SK-N-SH treated with all-trans-retinoic acid at 6 μM for 48 hours (cell line): ENCODE results near the gene HOXB1.

Experiments
- ATAC-seq: fragments of 200-7000 bp; cut with Tn5 transposase; 3 replicates; pipeline ENCODE4 v1.9.1; 2020; ENCODE audit warnings: mild to moderate bottlenecking, moderate library complexity
- ARNTL ChIP-seq: fragments of 450-650 bp; formaldehyde crosslinking; IDR thresholded peaks from 2 replicates; pipeline ENCODE4 v1.5.0; 2020; ENCODE audit warnings: low read depth, mild to moderate bottlenecking, moderate library complexity, borderline replicate concordance
- BACH2 ChIP-seq: fragments of 250-450 bp; sonication (Bioruptor Pico); IDR thresholded peaks from 2 replicates; pipeline ENCODE4 v1.9.0; 2021; ENCODE audit warnings: mild to moderate bottlenecking, borderline replicate concordance
- ESRRG ChIP-seq: fragments of 250-450 bp; sonication (Bioruptor Pico); IDR thresholded peaks from 2 replicates; pipeline ENCODE4 v1.6.1; 2021; ENCODE audit warnings: mild to moderate bottlenecking
- GLIS3 ChIP-seq: fragments of 250-450 bp; sonication (Bioruptor Pico); IDR thresholded peaks from 2 replicates; pipeline ENCODE4 v1.5.0; 2020; ENCODE audit warnings: mild to moderate bottlenecking, moderate library complexity
- ISL1 ChIP-seq: fragments of 250-450 bp; sonication (Bioruptor Pico); IDR thresholded peaks from 2 replicates; pipeline ENCODE4 v2.1.2; 2022; ENCODE audit warnings: mild to moderate bottlenecking, moderate library complexity
- OSR1 ChIP-seq: fragments of 250-450 bp; sonication (Bioruptor Pico); IDR thresholded peaks from 2 replicates; pipeline ENCODE4 v1.8.0; 2022; ENCODE audit warnings: moderate library complexity, mild to moderate bottlenecking, inconsistent platforms
- RARB ChIP-seq: fragments of 250-450 bp; sonication (Bioruptor Pico); IDR thresholded peaks from 2 replicates; pipeline ENCODE4 v1.8.0; 2021; ENCODE audit warnings: mild to moderate bottlenecking, moderate library complexity
- SNAI2 ChIP-seq: fragments of 250-450 bp; sonication (Bioruptor Pico); IDR thresholded peaks from 2 replicates; pipeline ENCODE4 v1.5.0; 2020; ENCODE audit warnings: mild to moderate bottlenecking, moderate library complexity
- TCF4 ChIP-seq: fragments of 250-450 bp; sonication (Bioruptor Pico); IDR thresholded peaks from 2 replicates; pipeline ENCODE4 v1.8.0; 2021; ENCODE audit warnings: mild to moderate bottlenecking, moderate library complexity, borderline replicate concordance
- TOX ChIP-seq: fragments of 250-450 bp; sonication (Bioruptor Pico); IDR thresholded peaks from 2 replicates; pipeline ENCODE4 v1.8.0; 2021; ENCODE audit warnings: mild to moderate bottlenecking, moderate library complexity, borderline replicate concordance
- ZFP3 ChIP-seq: fragments of 250-450 bp; sonication (Bioruptor Pico); IDR thresholded peaks from 2 replicates; pipeline ENCODE4 v1.5.0; 2020; ENCODE audit warnings: mild to moderate bottlenecking, moderate library complexity
- ZFP30 ChIP-seq: fragments of 450-650 bp; formaldehyde crosslinking; IDR thresholded peaks from 2 replicates; pipeline ENCODE4 v1.5.0; 2022; ENCODE audit warnings: mild to moderate bottlenecking, moderate library complexity
- ZNF565 ChIP-seq: fragments of 450-650 bp; formaldehyde crosslinking; conservative IDR thresholded peaks from 2 replicates; pipeline ENCODE4 v1.5.0; 2020; ENCODE audit warnings: low read depth, mild to moderate bottlenecking, moderate library complexity
- ZNF70 ChIP-seq: fragments of 450-650 bp; formaldehyde crosslinking; IDR thresholded peaks from 2 replicates; pipeline ENCODE4 v1.5.0; 2020; ENCODE audit warnings: mild to moderate bottlenecking, moderate library complexity
- ZNF8 ChIP-seq: fragments of 450-650 bp; formaldehyde crosslinking; IDR thresholded peaks from 2 replicates; pipeline ENCODE4 v1.5.0; 2020; ENCODE audit warnings: mild to moderate bottlenecking, moderate library complexity
- TF ChIP-seq, protein P1 (sequence below): fragments of 250-450 bp; sonication (Bioruptor Pico); IDR thresholded peaks from 2 replicates; pipeline ENCODE4 v1.8.0; 2020; ENCODE audit warnings: mild to moderate bottlenecking, moderate library complexity, borderline replicate concordance
- TF ChIP-seq, protein P2 (sequence below): fragments of 250-450 bp; sonication (Bioruptor Pico); IDR thresholded peaks from 2 replicates; pipeline ENCODE4 v1.5.0; 2020; ENCODE audit warnings: mild to moderate bottlenecking, moderate library complexity
- TF ChIP-seq, protein P3 (sequence below): fragments of 250-450 bp; sonication (Bioruptor Pico); IDR thresholded peaks from 2 replicates; pipeline ENCODE4 v1.8.0; 2021; ENCODE audit warnings: low read depth, mild to moderate bottlenecking, moderate library complexity, borderline replicate concordance
- TF ChIP-seq, protein P4 (sequence below): fragments of 250-450 bp; sonication (Bioruptor Pico); IDR thresholded peaks from 2 replicates; pipeline ENCODE4 v1.5.1; 2020; ENCODE audit warnings: low read depth, mild to moderate bottlenecking, moderate library complexity

The HOXB1 gene

DNA sequence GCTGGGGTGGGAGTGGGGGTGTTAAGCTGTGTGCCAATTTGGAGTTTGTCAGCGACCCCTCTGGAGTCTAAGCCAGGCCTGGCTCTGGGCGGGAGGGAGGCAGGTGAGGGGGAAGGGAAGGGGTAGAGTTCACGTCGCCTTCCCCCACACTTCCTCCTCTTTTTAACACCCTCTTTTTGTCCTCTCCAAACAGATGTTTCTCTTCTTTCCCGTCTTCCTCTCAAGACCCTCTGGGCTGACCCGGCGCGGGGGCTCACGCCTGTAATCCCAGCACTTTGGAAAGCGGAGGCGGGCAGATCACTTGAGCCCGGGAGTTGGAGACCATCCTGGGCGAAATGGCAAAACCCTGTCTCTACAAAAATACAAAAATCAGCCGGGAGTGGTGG lies 3.3 kb downstream of the HOXB1 start:
- TF ChIP-seq ESRRG (CRISPR knock-in tag), result no peak
- no peak for TF ChIP-seq TOX (CRISPR knock-in tag)
- no peak for TF ChIP-seq ZNF8
- TF ChIP-seq, protein P1, sequence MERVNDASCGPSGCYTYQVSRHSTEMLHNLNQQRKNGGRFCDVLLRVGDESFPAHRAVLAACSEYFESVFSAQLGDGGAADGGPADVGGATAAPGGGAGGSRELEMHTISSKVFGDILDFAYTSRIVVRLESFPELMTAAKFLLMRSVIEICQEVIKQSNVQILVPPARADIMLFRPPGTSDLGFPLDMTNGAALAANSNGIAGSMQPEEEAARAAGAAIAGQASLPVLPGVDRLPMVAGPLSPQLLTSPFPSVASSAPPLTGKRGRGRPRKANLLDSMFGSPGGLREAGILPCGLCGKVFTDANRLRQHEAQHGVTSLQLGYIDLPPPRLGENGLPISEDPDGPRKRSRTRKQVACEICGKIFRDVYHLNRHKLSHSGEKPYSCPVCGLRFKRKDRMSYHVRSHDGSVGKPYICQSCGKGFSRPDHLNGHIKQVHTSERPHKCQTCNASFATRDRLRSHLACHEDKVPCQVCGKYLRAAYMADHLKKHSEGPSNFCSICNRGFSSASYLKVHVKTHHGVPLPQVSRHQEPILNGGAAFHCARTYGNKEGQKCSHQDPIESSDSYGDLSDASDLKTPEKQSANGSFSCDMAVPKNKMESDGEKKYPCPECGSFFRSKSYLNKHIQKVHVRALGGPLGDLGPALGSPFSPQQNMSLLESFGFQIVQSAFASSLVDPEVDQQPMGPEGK, result no peak
- TF ChIP-seq, protein P2, sequence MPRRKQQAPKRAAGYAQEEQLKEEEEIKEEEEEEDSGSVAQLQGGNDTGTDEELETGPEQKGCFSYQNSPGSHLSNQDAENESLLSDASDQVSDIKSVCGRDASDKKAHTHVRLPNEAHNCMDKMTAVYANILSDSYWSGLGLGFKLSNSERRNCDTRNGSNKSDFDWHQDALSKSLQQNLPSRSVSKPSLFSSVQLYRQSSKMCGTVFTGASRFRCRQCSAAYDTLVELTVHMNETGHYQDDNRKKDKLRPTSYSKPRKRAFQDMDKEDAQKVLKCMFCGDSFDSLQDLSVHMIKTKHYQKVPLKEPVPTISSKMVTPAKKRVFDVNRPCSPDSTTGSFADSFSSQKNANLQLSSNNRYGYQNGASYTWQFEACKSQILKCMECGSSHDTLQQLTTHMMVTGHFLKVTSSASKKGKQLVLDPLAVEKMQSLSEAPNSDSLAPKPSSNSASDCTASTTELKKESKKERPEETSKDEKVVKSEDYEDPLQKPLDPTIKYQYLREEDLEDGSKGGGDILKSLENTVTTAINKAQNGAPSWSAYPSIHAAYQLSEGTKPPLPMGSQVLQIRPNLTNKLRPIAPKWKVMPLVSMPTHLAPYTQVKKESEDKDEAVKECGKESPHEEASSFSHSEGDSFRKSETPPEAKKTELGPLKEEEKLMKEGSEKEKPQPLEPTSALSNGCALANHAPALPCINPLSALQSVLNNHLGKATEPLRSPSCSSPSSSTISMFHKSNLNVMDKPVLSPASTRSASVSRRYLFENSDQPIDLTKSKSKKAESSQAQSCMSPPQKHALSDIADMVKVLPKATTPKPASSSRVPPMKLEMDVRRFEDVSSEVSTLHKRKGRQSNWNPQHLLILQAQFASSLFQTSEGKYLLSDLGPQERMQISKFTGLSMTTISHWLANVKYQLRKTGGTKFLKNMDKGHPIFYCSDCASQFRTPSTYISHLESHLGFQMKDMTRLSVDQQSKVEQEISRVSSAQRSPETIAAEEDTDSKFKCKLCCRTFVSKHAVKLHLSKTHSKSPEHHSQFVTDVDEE (CRISPR knock-in tag), result no peak
- TF ChIP-seq ARNTL (CRISPR knock-in tag), result no peak
- TF ChIP-seq SNAI2 (CRISPR knock-in tag), result no peak
- TF ChIP-seq, protein P3, sequence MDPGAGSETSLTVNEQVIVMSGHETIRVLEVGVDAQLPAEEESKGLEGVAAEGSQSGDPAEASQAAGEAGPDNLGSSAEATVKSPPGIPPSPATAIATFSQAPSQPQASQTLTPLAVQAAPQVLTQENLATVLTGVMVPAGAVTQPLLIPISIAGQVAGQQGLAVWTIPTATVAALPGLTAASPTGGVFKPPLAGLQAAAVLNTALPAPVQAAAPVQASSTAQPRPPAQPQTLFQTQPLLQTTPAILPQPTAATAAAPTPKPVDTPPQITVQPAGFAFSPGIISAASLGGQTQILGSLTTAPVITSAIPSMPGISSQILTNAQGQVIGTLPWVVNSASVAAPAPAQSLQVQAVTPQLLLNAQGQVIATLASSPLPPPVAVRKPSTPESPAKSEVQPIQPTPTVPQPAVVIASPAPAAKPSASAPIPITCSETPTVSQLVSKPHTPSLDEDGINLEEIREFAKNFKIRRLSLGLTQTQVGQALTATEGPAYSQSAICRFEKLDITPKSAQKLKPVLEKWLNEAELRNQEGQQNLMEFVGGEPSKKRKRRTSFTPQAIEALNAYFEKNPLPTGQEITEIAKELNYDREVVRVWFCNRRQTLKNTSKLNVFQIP, result no peak
- TF ChIP-seq, protein P4, sequence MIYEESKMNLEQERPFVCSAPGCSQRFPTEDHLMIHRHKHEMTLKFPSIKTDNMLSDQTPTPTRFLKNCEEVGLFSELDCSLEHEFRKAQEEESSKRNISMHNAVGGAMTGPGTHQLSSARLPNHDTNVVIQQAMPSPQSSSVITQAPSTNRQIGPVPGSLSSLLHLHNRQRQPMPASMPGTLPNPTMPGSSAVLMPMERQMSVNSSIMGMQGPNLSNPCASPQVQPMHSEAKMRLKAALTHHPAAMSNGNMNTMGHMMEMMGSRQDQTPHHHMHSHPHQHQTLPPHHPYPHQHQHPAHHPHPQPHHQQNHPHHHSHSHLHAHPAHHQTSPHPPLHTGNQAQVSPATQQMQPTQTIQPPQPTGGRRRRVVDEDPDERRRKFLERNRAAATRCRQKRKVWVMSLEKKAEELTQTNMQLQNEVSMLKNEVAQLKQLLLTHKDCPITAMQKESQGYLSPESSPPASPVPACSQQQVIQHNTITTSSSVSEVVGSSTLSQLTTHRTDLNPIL (CRISPR knock-in tag), result no peak

DNA sequence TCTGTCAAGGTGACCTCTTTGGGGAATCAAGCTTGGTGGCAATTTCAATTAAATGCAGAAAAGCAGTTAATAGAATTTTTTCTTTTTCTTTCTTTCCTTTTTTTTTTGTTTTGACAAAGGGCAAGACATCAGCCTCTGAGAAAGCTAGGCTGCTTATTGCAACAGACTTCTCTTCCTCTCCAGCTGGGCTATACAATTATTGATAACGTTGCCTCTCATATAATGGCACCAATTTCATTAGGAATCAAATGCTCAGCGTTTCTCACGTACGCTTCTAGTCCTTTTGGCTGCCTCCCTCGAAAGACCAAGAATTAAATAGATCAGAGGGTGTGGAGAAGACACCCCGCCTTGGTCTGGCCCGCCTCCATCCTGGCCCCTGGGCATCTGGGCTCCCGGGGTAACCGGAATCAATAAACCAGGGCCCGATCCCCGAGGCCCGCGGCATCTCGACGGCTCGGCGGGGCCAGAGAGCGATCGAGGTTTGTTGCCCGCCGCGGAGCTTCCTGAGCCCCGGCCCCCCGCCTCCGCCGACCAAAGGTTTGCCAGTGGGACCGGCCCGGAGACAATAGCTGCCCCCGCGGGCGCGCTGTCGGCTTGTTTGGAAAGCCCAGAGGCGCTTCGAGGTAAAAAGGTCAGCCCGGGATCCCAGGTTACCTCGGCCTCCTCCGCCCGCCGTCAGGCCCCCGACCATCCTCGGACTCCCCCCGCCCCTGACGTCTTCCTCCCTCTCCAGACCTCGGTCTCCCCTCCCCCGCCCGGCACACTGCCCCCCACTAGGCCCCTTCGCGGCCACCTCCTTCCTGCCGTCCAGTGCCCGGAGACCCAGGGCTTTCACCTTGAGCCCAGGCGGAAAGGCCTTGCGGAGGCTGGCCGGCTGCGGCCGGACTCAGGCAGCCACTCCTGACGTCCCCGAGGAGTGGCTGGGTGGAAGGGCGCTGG lies 3.9 kb downstream of the HOXB1 start:
- TF ChIP-seq BACH2 (CRISPR knock-in tag), result no peak
- no peak for TF ChIP-seq ZFP3 (CRISPR knock-in tag)
- no peak for TF ChIP-seq ZFP30 (CRISPR knock-in tag)
- no peak for TF ChIP-seq ZNF565 (CRISPR knock-in tag)
- TF ChIP-seq TOX (CRISPR knock-in tag), result no peak
- no peak for ATAC-seq

More for the DNA sequence above, 3.3 kb downstream of the HOXB1 start:
- ATAC-seq, result no peak

DNA sequence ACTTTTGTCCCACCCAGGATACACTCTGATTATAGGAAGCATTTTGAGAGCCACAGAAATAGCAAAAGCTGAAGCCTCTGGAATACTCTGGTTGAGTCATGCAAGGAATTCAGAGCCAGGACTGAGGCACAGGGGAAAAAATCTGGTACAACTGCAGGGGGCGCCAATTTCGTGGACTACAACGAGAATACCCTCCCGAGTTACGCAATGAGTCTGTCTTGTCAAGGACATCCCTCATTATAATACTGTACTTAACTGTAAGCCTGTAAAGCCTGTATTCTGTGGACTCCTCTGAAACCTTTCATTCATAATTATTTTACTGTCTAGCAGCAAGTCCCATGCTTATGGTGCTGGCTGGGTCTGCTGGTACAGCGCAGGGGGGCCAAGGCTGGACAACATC lies 7.8 kb downstream of the HOXB1 start:
- TF ChIP-seq TCF4 (CRISPR knock-in tag), result no peak
- TF ChIP-seq ISL1 (CRISPR knock-in tag), result no peak
- ATAC-seq, result no peak

DNA sequence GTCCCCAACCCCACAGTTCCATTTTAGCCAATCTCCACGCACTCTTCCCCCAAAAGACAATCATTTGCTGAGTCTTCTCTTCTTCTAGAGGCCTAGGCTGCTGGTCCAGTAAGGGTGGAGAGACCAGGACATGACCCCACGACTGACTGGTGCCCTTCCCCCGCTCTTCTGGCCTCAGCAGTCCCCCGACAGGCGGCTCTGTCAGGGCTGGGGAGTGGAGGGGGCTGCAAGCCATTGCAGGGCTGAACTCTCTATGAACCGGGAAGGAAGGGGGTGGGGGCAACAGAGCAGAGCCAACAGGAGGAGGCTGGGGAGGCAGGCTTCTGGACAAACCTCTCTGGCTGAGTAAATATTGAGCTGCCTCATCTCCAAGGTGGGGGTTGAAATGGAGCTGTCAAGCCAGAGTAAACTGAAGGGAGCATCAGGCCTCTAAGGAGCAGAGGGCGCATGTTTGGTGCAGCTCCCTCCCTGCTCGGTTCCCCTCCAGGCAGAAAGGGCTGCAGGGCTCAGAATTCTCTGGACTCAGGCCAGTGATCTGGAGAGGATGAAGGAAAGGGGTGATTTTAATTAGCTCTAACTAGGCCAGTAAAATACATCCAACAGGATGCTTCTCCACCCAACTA lies 8.7 kb downstream of the HOXB1 start:
- no peak for ATAC-seq
- TF ChIP-seq ISL1 (CRISPR knock-in tag), result no peak
- TF ChIP-seq, protein P4 (CRISPR knock-in tag), result no peak
- TF ChIP-seq TCF4 (CRISPR knock-in tag), result no peak
- no peak for TF ChIP-seq ZFP30 (CRISPR knock-in tag)
- TF ChIP-seq ZNF565 (CRISPR knock-in tag), result no peak
- TF ChIP-seq BACH2 (CRISPR knock-in tag), result no peak
- TF ChIP-seq, protein P3, result no peak
- TF ChIP-seq, protein P1, result no peak
- TF ChIP-seq GLIS3 (CRISPR knock-in tag), result no peak
- TF ChIP-seq TOX (CRISPR knock-in tag), result no peak
- no peak for TF ChIP-seq ZNF8
- TF ChIP-seq ARNTL (CRISPR knock-in tag), result no peak
- no peak for TF ChIP-seq RARB (CRISPR knock-in tag)
- no peak for TF ChIP-seq ZNF70 (CRISPR knock-in tag)
- no peak for TF ChIP-seq OSR1
